GM23248 (cell line): Measurements from ENCODE around the gene RETREG1.

Experiments
- EZH2 ChIP-seq: fragments of 200-600 bp; sonication (generic); IDR thresholded peaks from 2 replicates; pipeline ENCODE4 v1.6.1; 2018; ENCODE audit warnings: antibody characterized with exemption, mild to moderate bottlenecking; ENCODE audit not compliant: insufficient read depth, poor library complexity, severe bottlenecking
- EZH2phosphoT487 ChIP-seq: fragments of 200-600 bp; sonication (generic); IDR thresholded peaks from 2 replicates; pipeline ENCODE4 v1.6.1; 2018; ENCODE audit warnings: antibody characterized with exemption, moderate library complexity, mild to moderate bottlenecking, low read depth; ENCODE audit not compliant: insufficient read depth

DNA sequence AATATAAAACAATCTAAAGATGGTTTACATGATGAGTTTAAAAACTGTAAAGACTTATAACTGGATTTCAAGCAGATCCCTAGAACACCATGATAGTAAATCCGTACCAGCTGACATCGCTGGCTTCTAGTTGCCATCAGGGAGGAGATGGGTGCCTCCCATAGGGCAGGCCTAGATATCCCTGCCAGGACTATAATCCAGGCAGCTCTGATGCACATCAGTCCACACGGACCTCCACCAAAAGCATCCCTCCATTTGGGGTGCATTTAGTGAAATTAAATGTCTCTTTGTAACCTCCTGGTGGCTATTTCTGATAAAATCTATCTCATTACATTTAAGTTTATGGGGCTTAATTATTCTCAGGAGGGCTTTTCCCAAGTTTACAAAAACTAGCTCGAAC, 45.8 kb downstream of the RETREG1 start:
- TF ChIP-seq EZH2, result no peak
- no peak for TF ChIP-seq EZH2phosphoT487
